GM19240 (cell line): ENCODE data around the gene MIX23.

Source experiments
- DNase-seq: peaks from one replicate; pipeline ENCODE4 v3.0.0; 2011; ENCODE audit warnings: low spot score; ENCODE audit not compliant: insufficient read length

The MIX23 gene

DNA sequence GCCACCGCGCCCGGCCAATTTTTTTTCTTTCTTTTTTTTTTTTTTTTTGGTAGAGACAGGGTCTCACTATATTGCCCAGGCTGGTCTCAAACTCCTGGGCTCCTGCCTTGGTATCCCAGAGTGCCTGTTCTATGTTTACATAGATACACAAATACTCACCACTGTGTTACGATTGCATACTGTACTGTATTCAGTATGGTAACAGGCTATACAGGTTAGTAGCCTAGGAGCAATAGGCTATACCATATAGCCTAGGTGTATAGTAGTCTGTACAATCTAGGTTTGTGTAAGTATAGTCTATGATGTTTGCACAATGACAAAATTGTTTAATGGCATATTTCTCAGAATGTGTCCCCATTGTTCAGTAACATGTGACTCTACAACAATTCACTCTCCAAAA lies 31.4 kb downstream of the MIX23 start:
- no peak for DNase-seq

DNA sequence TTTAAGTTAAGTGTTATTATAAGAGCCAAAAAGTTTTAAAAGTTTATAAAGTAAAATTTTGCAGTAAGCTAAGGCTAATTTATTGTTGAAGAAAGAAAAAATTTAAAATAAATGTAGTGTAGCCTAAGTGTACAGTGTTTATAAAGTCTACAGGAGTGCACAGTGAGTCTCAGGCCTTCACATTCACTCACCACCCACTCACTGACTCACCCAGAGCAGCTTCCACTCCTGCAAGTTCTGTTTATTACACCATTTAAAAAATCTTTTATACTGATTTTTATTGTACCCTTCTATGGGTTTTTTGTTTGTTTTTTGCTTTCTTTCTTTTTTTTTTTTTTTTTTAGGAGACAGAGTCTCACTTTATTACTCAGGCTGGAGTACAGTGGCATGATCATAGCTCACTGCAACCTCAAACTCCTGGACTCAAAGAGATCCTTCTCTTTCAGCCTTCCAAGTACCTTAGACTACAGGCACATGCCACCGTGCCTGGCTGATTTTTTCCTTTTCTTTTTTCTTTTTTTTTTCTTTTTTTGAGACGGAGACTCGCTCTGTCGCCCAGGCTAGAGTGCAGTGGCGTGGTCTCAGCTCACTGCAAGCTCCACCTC lies 32.1 kb downstream of the MIX23 start:
- DNase-seq = no peak

DNA sequence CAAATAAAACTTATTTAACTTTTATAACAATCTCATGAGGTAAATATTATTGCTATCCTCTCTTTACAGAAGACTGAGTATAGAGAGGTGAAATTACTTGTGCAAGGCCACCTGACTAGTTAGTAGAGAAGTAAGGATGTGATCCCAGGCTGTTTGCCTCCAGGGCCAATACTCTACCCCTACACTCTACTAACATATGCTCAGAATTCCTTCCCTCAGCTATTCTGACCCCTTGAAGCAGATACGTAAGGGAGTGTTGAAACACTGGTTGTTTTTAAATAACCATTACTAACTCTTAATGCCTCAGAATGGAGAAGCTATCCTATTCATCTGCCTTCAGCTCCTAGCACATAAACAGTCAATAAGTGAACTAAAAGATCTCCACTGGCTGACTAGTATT lies 33.9 kb downstream of the MIX23 start:
- DNase-seq = no peak

DNA sequence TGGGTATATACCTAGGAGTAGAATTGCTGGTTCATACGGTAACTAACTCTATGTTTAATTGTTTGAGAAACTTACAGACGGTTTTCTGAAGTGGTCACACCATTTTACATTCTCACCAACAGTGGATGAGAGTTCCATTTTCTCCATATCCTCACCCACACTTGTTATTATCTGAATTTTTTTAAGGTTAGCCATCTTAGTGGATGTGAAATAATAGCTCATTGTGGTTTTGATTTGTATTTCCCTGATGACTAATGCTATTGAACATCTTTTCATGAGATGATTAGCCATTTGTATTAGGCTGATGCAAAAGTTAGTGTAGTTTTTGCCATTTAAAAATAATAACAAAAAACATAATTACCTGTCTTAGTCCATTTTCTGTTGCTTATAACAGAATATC lies 39.4 kb downstream of the MIX23 start:
- no peak for DNase-seq

DNA sequence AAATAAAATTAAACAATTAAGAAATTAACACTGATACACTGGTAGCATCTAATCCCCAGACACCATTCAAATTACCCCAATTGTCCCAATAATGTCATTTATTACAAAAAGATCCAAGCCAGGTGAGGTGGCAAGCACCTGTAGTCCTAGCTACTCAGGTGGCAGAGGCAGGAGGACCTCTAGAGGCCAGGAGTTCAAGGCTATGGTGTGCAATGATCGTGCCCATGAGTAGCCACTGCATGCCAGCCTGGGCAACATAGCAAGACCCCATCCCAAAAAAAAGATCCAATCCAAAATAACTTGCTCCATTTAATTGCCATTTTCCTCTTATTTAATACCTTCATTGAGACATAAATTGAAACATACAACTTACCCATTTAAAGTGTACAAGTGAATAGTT lies 40.2 kb downstream of the MIX23 start:
- no peak for DNase-seq

DNA sequence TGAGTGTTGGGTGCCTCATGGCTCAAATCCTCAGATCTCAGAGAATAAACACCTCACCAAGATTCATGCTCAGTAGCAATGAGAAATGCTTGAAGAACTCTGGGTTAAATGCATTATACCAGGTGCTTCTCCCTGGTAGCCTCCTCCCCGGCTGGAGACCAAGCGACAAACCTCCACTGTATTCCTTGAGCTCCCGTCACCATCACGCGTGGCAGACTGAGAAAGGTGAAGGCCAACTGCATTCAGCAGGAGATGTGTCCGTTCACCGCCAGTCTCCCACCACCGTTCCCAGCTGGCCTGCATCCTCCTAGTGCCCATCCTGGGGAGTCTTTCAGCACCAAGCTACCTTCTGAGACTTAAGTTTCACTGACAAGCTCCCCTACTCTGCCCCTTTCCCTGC lies 50.5 kb downstream of the MIX23 start:
- DNase-seq = no peak

DNA sequence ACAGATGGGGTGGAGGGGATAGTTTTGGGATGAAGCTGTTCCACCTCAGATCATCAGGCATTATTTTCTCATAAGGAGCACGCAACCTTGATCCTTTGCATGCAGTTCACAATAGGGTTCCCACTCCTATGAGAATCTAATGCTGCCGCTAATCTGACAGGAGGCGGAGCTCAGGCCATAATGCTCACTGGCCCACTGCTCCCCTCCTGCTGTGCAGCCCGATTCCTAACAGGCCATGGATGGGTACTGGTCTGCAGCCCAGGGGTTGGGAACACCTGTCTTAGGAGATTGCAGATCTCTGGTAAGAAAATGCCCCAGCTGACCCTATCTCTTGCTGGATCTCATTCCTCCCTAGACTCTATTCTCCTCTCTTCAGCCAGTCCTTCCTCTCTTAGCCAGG lies 51.1 kb downstream of the MIX23 start:
- no peak for DNase-seq

DNA sequence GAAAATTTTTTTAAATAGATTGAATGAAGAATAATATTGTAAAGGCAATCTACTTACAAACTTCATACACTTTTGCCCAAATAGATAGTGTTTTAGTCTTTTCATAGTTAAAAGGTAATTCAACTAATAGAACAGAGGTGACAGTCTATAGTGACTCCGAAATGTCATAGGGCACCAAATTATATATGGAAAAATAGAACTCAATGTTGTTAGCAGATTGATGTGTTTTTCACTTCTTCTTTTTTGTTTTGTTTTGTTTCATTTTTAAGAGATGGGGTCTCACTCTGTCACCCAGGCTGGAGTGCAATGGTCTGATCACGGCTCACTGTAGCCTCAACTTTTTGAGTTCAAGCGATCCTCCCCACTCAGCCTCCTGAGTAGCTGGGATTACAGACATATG lies 57.3 kb downstream of the MIX23 start:
- DNase-seq = no peak

DNA sequence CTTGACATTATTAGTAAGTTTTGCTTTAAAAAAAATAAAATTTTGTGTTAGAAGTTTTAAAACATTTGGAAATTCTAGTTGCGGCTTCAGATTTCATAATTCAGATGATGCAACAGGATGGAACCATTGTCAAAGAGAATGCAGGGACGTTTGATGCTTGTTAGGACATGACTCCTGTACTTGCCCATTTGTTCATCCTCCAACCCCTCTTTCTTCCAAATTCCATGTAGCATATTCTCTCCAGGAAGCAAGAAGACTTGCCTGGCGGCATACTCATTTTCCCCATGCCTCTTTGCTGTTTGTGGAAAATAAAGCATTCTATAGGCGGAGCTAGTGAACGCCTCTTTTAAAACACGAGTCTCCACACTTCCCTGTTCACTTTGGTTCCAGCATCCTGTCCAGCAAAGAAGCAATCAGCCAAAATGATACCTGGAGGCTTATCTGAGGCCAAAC lies 58.1 kb downstream of the MIX23 start, which contains the start of gene CSTA:
Gene CSTA (plus strand): TSS at position 378 of the 453 bp plus-strand sequence. CDS start 45 bp downstream, at position 423.
- DNase-seq = no peak

DNA sequence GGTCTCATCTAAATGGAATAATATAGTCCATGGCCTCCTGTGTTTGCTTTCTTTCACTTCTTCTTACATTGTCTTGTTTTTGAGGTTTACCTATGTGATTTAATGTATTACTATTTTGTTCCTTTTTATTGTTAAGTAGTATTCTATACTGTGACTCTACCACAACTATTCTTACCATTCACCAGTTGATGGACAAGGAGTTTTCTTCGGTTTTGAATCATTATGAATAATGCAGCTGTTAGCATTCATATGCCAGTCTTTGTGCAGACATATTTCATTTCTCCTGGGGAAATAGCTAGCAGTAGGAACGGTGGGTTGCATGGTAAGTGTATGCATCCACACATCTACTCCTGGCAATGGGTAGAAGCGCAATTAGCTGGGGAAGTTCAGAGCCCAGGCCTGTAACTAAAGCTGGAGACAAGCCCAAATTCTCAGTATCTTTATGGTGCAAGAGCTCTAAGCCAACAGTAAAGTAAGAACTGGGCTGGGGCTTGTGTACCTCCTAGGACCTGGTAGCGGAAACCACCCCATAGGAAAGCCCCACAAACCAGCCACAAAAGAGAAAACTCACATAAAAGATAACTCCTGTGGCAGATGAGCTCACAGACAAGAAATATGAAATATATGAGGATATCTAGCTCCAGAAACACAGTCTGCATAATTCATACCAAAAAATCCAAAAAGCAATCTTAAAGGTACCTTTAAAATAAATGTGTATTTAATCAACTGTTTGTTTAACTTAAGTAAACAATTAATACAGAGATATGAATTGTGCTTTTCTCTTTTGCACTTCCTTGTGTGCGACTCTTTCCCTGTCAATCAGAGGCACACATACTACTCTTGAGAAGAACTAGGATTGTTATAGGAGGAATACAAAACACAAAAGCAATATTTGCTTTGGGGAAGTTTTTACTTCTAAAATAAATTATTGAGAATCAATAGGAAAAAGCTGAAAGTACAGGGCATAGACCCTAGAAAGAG lies 60.6 kb downstream of the MIX23 start:
- no peak for DNase-seq

DNA sequence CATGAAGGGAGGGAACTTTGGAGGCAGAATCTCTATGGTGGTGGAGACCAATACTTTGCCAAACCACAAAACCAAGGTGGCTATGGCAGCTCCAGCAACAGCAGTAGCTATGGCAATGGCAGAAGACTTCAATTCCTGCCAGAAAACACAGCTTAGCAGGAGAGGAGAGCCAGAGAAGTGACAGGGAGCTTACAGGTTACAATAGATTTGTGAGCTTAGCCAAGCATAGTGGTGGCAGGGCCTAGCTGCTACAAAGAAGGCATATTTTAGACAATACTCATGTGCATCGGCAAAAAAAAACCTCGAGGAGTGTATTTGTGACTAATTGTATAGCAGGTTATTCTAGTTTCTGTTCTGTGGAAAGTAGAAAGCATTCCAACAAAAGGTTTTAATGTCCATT lies 64.4 kb downstream of the MIX23 start:
- no peak for DNase-seq

DNA sequence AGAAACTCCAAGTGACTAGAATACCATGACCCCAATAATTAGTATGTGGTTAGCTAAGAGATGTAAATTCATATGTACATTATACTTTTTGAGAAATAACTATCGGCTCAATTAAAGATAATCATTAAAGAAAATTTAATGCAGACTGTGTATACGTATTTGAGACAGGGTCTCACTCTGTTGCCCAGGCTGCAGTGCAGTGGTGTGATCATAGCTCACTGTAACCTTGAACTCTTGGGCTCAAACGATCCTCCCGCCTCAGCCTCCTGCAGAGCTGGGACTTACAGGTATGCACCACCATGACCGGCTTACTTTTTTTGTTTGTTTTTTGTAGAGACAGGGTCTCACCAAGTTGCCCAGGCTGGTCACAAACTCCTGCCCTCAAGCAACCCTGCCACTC lies 66.7 kb downstream of the MIX23 start:
- no peak for DNase-seq

DNA sequence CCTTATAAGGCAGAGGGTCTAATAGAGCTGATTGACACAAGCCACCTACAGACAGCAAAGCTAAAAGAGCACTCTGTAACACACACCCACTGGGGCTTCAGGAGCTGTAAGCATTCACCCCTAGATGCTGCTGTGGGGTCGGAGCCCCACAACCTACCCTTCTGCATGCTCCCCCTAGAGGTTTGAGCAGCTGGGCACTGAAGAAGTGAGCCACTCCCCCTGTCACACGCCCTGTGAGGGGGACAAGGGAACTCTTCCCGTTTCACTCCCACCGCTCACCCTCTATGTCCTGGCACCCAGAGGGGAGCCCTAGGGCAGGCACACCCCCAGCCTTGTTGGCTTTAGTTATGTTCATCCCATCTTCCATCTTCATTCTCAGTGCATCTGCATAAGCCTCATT lies 67.4 kb downstream of the MIX23 start:
- no peak for DNase-seq

DNA sequence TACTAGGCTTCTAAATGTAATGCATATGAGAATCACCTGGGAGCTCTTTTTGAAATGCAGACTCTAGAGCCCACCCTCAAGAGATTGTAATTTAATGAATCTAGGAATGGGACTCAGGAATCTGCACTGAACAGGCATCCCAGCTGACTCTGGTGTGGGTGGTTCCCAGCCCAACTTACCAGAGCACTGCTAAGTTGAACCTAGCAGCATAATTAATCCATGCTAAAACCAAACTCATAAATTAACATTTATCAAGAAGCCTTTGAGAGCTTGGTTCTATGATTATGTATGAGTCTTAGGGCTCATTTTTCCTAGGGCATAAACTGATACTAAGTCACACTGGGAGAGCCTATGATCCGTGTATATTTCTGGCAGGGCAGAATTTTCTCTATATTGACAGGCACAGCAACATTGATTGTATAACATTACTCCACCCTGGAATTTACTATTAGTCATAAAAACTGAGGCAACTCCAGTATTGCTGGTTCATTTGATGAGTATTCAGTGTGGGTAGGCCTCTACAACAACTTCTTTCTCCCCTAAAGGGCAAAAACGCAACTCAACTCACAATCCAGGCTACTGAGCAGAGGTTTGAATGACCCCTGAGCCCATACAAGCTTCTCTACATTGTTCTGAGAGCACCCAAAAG lies 68.7 kb downstream of the MIX23 start:
- DNase-seq = no peak

DNA sequence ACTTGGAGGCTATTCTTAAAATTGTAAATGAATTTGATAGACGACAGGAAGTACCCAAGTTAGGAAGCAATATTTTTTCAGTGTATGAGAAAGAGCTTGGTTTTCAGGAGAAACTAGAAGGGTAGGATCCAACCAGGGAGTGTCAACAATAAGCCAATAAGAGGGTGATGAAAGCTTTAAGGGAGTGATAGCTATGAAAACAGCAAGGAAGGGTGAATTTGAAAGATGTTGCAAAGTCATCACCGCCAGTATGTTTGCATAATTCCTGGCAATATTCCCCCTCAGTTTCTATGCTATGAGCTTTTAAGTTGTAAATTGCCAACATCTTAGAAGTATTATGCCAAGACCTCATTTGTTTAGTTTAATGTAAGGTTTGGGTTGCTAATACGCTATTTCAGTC lies 69.8 kb downstream of the MIX23 start:
- DNase-seq = no peak

DNA sequence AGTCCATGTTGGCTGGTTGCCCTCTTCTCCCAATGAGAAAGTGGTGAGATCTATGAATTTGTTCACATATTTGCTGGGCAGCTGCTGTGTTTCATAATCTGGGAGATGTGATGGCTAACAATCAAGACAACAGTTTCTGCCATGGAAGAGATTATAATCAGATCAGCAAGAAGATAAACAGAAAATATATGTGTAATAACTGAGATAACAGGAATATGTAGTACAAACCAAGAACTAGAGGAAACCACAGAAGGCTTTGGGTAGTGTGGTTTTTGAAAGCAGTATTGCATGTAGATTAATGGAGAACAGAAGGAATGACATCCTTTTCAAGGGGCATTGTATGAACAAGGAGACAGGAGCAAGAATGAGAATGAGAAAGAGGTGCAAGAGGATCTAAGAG lies 70.2 kb downstream of the MIX23 start:
- DNase-seq = no peak

DNA sequence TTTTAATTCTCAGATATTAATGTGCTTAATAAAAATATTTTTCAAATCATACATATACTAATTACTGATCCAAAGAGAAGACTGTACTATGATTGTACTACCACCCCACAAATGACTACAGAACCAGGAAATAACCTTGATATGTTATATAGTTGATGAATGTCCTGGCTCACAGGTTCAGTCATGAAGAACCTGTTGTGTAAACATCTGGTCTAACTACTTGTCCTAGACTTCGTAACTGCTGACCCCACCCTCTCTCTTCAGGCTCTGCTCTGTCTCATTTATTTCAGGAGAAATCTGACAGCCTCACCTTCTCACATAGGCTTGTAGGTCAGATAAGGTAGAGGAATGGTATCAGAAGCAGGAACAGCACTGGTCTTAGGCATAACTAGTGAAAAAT lies 72.7 kb downstream of the MIX23 start:
- no peak for DNase-seq
